ENCODE results near the gene ZNF286A.
"Not testable (repeated sequence)": the region's sequence is repeated elsewhere in the genome, so short reads cannot be mapped to it uniquely, and the experiment has no call there.

The ZNF286A gene

GRCh38 chr17:15699413-15699924 lies at the start of gene ZNF286A:
Gene ZNF286A (plus strand): TSS chr17:15699752. CDS start chr17:15700330, 578 bp downstream.
- DNase-seq, result peak; percentile 100

GRCh38 chr17:15649861-15650421 lies 49.6 kb upstream of the ZNF286A start:
- peak; percentile 77 for DNase-seq

- peak; percentile 34 for DNase-seq
Measured at GRCh38 chr17:15650741-15651582, 48.6 kb upstream of the ZNF286A start.

- peak; percentile 99 for DNase-seq
Measured at GRCh38 chr17:15651583-15652110, 47.9 kb upstream of the ZNF286A start.

GRCh38 chr17:15652960-15653359 lies 46.6 kb upstream of the ZNF286A start:
- DNase-seq, result peak; percentile 46

- DNase-seq, result peak; percentile 30
Measured at GRCh38 chr17:15654401-15654800, 45.2 kb upstream of the ZNF286A start.

GRCh38 chr17:15654886-15655561 lies 44.5 kb upstream of the ZNF286A start:
- peak; percentile 90 for DNase-seq

- peak; percentile 42 for DNase-seq
Measured at GRCh38 chr17:15657868-15658267, 41.7 kb upstream of the ZNF286A start.

GRCh38 chr17:15658296-15658695 lies 41.3 kb upstream of the ZNF286A start:
- no peak for DNase-seq

- peak; percentile 46 for DNase-seq
Measured at GRCh38 chr17:15659236-15659635, 40.3 kb upstream of the ZNF286A start.

GRCh38 chr17:15659663-15660062 lies 39.9 kb upstream of the ZNF286A start:
- DNase-seq, result peak; percentile 96

GRCh38 chr17:15660077-15660476 lies 39.5 kb upstream of the ZNF286A start:
- DNase-seq, result peak; percentile 40

- peak; percentile 57 for DNase-seq
Measured at GRCh38 chr17:15662681-15663080, 36.9 kb upstream of the ZNF286A start.

- no peak for DNase-seq
Measured at GRCh38 chr17:15663176-15663575, 36.4 kb upstream of the ZNF286A start.

GRCh38 chr17:15663691-15664090 lies 35.9 kb upstream of the ZNF286A start:
- peak; percentile 32 for DNase-seq

- DNase-seq, result not testable (repeated sequence)
Measured at GRCh38 chr17:15669526-15669925, 30.0 kb upstream of the ZNF286A start.

GRCh38 chr17:15674640-15675039 lies 24.9 kb upstream of the ZNF286A start:
- not testable (repeated sequence) for DNase-seq

GRCh38 chr17:15675991-15676390 lies 23.6 kb upstream of the ZNF286A start:
- peak; percentile 83 for DNase-seq

GRCh38 chr17:15683135-15683534 lies 16.4 kb upstream of the ZNF286A start:
- DNase-seq, result not testable (repeated sequence)

GRCh38 chr17:15683824-15684478 lies 15.6 kb upstream of the ZNF286A start, which contains the start of gene TRIM16:
Gene TRIM16 (minus strand): TSS chr17:15684311. CDS start chr17:15651609, 32,702 bp downstream.
- peak; percentile 84 for DNase-seq

GRCh38 chr17:15687494-15687893 lies 12.1 kb upstream of the ZNF286A start:
- not testable (repeated sequence) for DNase-seq

GRCh38 chr17:15698967-15699366 lies 585 bp upstream of the ZNF286A start:
- not testable (repeated sequence) for DNase-seq
